HepG2 (cell line): ENCODE measurements around the gene RPS19BP1. TPM values are rescaled to one million over a fixed set of nuclear protein-coding genes. Genes with fewer than 3 reads are reported as not detected.

Experiments
- AFF4 ChIP-seq: sonication (generic); formaldehyde crosslinking; IDR thresholded peaks from 2 replicates; pipeline ENCODE4 v1.4.0; 2020; ENCODE audit warnings: missing genetic modification reagents
- KDM3A ChIP-seq: IDR thresholded peaks from 2 replicates; pipeline ENCODE4 v1.6.1; 2018; ENCODE audit warnings: low read depth, missing compliant biosample characterization
- MAFK ChIP-seq, 2 experiments: IDR thresholded peaks in 1 of 2; conservative IDR thresholded peaks in 1 of 2; 2 replicates each; pipeline ENCODE4 v1.6.1; 2011; ENCODE audit warnings: improper control_type of control experiment in 2 of 2, low read length in 2 of 2
- NR0B2 ChIP-seq: sonication (generic); formaldehyde crosslinking; IDR thresholded peaks from 2 replicates; pipeline ENCODE4 v1.4.0; 2020; ENCODE audit warnings: mild to moderate bottlenecking, missing genetic modification reagents
- SOX6 ChIP-seq, 2 experiments: fragments of 450-650 bp in 1 of 2; sonication (generic) in 1 of 2; formaldehyde crosslinking in 1 of 2; IDR thresholded peaks; 2 replicates each; pipeline versions ENCODE4 v1.4.0 to v1.6.1; 2017 to 2020; ENCODE audit warnings: antibody characterized with exemption in 1 of 2, mild to moderate bottlenecking in 1 of 2, missing genetic modification reagents in 1 of 2
- ZBTB26 ChIP-seq: IDR thresholded peaks from 2 replicates; pipeline ENCODE4 v1.6.1; 2016; ENCODE audit warnings: missing compliant biosample characterization, missing genetic modification reagents, borderline replicate concordance
- ZFP36L1 ChIP-seq: sonication (generic); formaldehyde crosslinking; IDR thresholded peaks from 2 replicates; pipeline ENCODE4 v1.8.0; 2022; ENCODE audit warnings: mild to moderate bottlenecking, missing genetic modification reagents, moderate library complexity
- ZMAT5 ChIP-seq: sonication (generic); formaldehyde crosslinking; IDR thresholded peaks from 2 replicates; pipeline ENCODE4 v1.5.0; 2020; ENCODE audit warnings: mild to moderate bottlenecking, low read depth, missing genetic modification reagents, borderline replicate concordance
- ZNF18 ChIP-seq: sonication (generic); formaldehyde crosslinking; IDR thresholded peaks from 2 replicates; pipeline ENCODE4 v1.8.0; 2022; ENCODE audit warnings: mild to moderate bottlenecking, missing genetic modification reagents; ENCODE audit not compliant: insufficient replicate concordance
- ZNF343 ChIP-seq: sonication (generic); formaldehyde crosslinking; IDR thresholded peaks from 2 replicates; pipeline ENCODE4 v1.4.0; 2020; ENCODE audit warnings: mild to moderate bottlenecking, missing genetic modification reagents
- ZNF557 ChIP-seq: sonication (generic); formaldehyde crosslinking; IDR thresholded peaks from 2 replicates; pipeline ENCODE4 v1.4.0; 2020; ENCODE audit warnings: missing genetic modification reagents
- ZNF7 ChIP-seq: IDR thresholded peaks from 2 replicates; pipeline ENCODE4 v1.6.1; 2016; ENCODE audit warnings: missing biosample characterization, missing genetic modification reagents
- ZNF737 ChIP-seq: sonication (generic); formaldehyde crosslinking; IDR thresholded peaks from 2 replicates; pipeline ENCODE4 v1.5.0; 2020; ENCODE audit warnings: missing genetic modification reagents, mild to moderate bottlenecking, borderline replicate concordance
- ZNF775 ChIP-seq: sonication (generic); formaldehyde crosslinking; IDR thresholded peaks from 2 replicates; pipeline ENCODE4 v1.4.0; 2020; ENCODE audit warnings: missing genetic modification reagents, mild to moderate bottlenecking, moderate library complexity, borderline replicate concordance
- ZNF776 ChIP-seq: sonication (generic); formaldehyde crosslinking; IDR thresholded peaks from 2 replicates; pipeline ENCODE4 v1.4.0; 2020; ENCODE audit warnings: mild to moderate bottlenecking, missing genetic modification reagents
- polyA plus RNA-seq, 8 experiments: library from polyadenylated mRNA; depleted of rRNA in 3 of 8; stranded (reverse) in 7 of 8; unstranded in 1 of 8; fragments of >200 nt; fragmentation: Illumina TruSeq in 4 of 8; extraction: Trizol in 4 of 8; gene quantifications; 2 replicates each; pipeline versions ENCODE4 v1.2.1 to v1.2.3, GENCODE V29; 2011 to 2016; ENCODE audit warnings: low read depth in 4 of 8, missing spikeins in 1 of 8, mixed read lengths in 1 of 8; ENCODE audit not compliant: insufficient read depth in 1 of 8
- total RNA-seq, 5 experiments: library from RNA; depleted of rRNA; stranded (reverse); fragments of >200 nt; fragmentation: Illumina TruSeq; extraction: Trizol; gene quantifications; 2 replicates each; pipeline ENCODE4 v1.2.3, GENCODE V29; 2016; ENCODE audit warnings: low read depth in 1 of 5
- TF ChIP-seq, protein P1 (sequence below): sonication (generic); formaldehyde crosslinking; IDR thresholded peaks from 2 replicates; pipeline ENCODE4 v1.4.0; 2020; ENCODE audit warnings: mild to moderate bottlenecking, missing genetic modification reagents

The RPS19BP1 gene
- total and polyA plus RNA-seq, 2 of the 13 experiments (the other 11 are each of a cell fraction or from before 2014, with no cell fraction given), result 44.3 to 81.3 TPM

- TF ChIP-seq ZBTB26 (CRISPR knock-in tag) (no peak), SOX6 (IDR thresholded peaks at IDR 0.05) (no peak), SOX6 (CRISPR knock-in tag; IDR thresholded peaks at IDR 0.05) (no peak; the same call in 1 of the 2 replicates), AFF4 (no peak), NR0B2 (no peak), ZFP36L1 (CRISPR knock-in tag) (no peak), ZNF18 (CRISPR knock-in tag) (no peak), ZNF737 (CRISPR knock-in tag) (no peak), ZNF7 (CRISPR knock-in tag) (no peak), ZNF776 (CRISPR knock-in tag) (no peak), MAFK (conservative IDR thresholded peaks at IDR 0.05 in 1 of 2, IDR thresholded peaks at IDR 0.05 in 1 of 2; ENCODE audit: low read length in 2 of 2) (no peak), KDM3A (CRISPR knock-in tag) (no peak), ZMAT5 (CRISPR knock-in tag) (no peak), ZNF343 (CRISPR knock-in tag) (no peak), ZNF775 (CRISPR knock-in tag) (no peak), ZNF557 (CRISPR knock-in tag) (no peak)
- TF ChIP-seq, protein P1, sequence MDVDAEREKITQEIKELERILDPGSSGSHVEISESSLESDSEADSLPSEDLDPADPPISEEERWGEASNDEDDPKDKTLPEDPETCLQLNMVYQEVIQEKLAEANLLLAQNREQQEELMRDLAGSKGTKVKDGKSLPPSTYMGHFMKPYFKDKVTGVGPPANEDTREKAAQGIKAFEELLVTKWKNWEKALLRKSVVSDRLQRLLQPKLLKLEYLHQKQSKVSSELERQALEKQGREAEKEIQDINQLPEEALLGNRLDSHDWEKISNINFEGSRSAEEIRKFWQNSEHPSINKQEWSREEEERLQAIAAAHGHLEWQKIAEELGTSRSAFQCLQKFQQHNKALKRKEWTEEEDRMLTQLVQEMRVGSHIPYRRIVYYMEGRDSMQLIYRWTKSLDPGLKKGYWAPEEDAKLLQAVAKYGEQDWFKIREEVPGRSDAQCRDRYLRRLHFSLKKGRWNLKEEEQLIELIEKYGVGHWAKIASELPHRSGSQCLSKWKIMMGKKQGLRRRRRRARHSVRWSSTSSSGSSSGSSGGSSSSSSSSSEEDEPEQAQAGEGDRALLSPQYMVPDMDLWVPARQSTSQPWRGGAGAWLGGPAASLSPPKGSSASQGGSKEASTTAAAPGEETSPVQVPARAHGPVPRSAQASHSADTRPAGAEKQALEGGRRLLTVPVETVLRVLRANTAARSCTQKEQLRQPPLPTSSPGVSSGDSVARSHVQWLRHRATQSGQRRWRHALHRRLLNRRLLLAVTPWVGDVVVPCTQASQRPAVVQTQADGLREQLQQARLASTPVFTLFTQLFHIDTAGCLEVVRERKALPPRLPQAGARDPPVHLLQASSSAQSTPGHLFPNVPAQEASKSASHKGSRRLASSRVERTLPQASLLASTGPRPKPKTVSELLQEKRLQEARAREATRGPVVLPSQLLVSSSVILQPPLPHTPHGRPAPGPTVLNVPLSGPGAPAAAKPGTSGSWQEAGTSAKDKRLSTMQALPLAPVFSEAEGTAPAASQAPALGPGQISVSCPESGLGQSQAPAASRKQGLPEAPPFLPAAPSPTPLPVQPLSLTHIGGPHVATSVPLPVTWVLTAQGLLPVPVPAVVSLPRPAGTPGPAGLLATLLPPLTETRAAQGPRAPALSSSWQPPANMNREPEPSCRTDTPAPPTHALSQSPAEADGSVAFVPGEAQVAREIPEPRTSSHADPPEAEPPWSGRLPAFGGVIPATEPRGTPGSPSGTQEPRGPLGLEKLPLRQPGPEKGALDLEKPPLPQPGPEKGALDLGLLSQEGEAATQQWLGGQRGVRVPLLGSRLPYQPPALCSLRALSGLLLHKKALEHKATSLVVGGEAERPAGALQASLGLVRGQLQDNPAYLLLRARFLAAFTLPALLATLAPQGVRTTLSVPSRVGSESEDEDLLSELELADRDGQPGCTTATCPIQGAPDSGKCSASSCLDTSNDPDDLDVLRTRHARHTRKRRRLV, result no peak
Observed at GRCh38 chr22:39501644-39502108, 30.9 kb downstream of the RPS19BP1 start (continued).
